CD14-positive monocyte (primary cell): ENCODE measurements around the gene STRIP2. TPM values are rescaled to one million over a fixed set of nuclear protein-coding genes. Genes with fewer than 3 reads are reported as not detected.

ENCODE experiments used
- DNase-seq, 3 donors: peaks; one replicate each; pipeline ENCODE4 v3.0.0-alpha.2; 2011 to 2022
- H2AFZ ChIP-seq: 2 replicates; pipeline ENCODE4 v1.6.0; 2012; ENCODE audit warnings: mild to moderate bottlenecking, low read depth, low read length, inconsistent platforms; ENCODE audit not compliant: insufficient read depth, poor library complexity, severe bottlenecking
- H3K27ac ChIP-seq, 2 donors: 1 replicate in 1 of 2; 2 replicates in 1 of 2; pipeline ENCODE4 v1.5.1; 2012 to 2013; ENCODE audit warnings: low read length in 2 of 2, control low read depth in 1 of 2, inconsistent platforms in 1 of 2, low read depth in 1 of 2, mild to moderate bottlenecking in 1 of 2
- H3K27me3 ChIP-seq, 2 donors: one replicate each; pipeline versions ENCODE4 v1.6.0 to v1.6.1; 2011 to 2013; ENCODE audit warnings: low read length in 2 of 2; ENCODE audit not compliant: control insufficient read depth in 2 of 2, insufficient read depth in 2 of 2
- H3K36me3 ChIP-seq, 2 donors: replicated peaks in 1 of 2; 1 replicate in 1 of 2; 2 replicates in 1 of 2; pipeline versions ENCODE4 v1.5.1 to v1.6.1; 2012 to 2013; ENCODE audit warnings: low read length in 2 of 2, control low read depth in 1 of 2, inconsistent platforms in 1 of 2, mild to moderate bottlenecking in 1 of 2; ENCODE audit not compliant: insufficient read depth in 2 of 2, control insufficient read depth in 1 of 2
- H3K4me1 ChIP-seq, 2 donors: 1 replicate in 1 of 2; 2 replicates in 1 of 2; pipeline versions ENCODE4 v1.5.1 to v1.6.1; 2012 to 2013; ENCODE audit warnings: low read length in 2 of 2, control low read depth in 1 of 2, inconsistent platforms in 1 of 2, mild to moderate bottlenecking in 1 of 2, moderate library complexity in 1 of 2; ENCODE audit not compliant: insufficient read depth in 2 of 2, control insufficient read depth in 1 of 2
- H3K4me2 ChIP-seq: replicated peaks from 2 replicates; pipeline ENCODE3; 2012; ENCODE audit warnings: low read length, moderate library complexity, mild to moderate bottlenecking; ENCODE audit not compliant: poor library complexity, severe bottlenecking; ENCODE audit errors: extremely low read depth
- H3K4me3 ChIP-seq, 3 experiments: fragments of 200-600 bp in 1 of 3; sonication (generic) in 1 of 3; replicated peaks in 1 of 3; 1 replicate in 2 of 3; 2 replicates in 1 of 3; pipeline ENCODE4 v1.5.1; 2011 to 2013; ENCODE audit warnings: low read length in 3 of 3, mild to moderate bottlenecking in 3 of 3, control low read depth in 2 of 3, low read depth in 2 of 3, inconsistent platforms in 1 of 3, moderate library complexity in 1 of 3
- H3K79me2 ChIP-seq: 2 replicates; pipeline ENCODE4 v1.6.0; 2012; ENCODE audit warnings: mild to moderate bottlenecking, control low read depth, inconsistent platforms, low read length, moderate library complexity; ENCODE audit not compliant: insufficient read depth
- H3K9ac ChIP-seq: 2 replicates; pipeline ENCODE4 v1.6.0; 2017; ENCODE audit warnings: low read length, mild to moderate bottlenecking; ENCODE audit not compliant: insufficient read depth, poor library complexity, severe bottlenecking
- H3K9me3 ChIP-seq, 2 donors: replicated peaks in 1 of 2; 1 replicate in 1 of 2; 2 replicates in 1 of 2; pipeline versions ENCODE4 v1.5.1 to v1.6.1; 2012 to 2013; ENCODE audit warnings: low read length in 2 of 2, control low read depth in 1 of 2; ENCODE audit not compliant: control insufficient read depth in 1 of 2, insufficient read depth in 1 of 2
- H4K20me1 ChIP-seq: 2 replicates; pipeline ENCODE4 v1.6.0; 2012; ENCODE audit warnings: mild to moderate bottlenecking, low read length, control low read depth, moderate library complexity; ENCODE audit not compliant: insufficient read depth
- H3K27ac Mint-ChIP-seq, 7 donors: one replicate each; pipeline ENCODE4 v1.8.0; 2020; ENCODE audit warnings: mild to moderate bottlenecking in 7 of 7, mixed read lengths in 7 of 7, moderate library complexity in 6 of 7, inconsistent platforms in 2 of 7
- H3K27me3 Mint-ChIP-seq, 3 donors: one replicate each; pipeline ENCODE4 v1.8.0; 2021 to 2022; ENCODE audit warnings: low read depth in 3 of 3, mild to moderate bottlenecking in 3 of 3, mixed read lengths in 3 of 3, moderate library complexity in 3 of 3, inconsistent platforms in 1 of 3
- H3K36me3 Mint-ChIP-seq, 2 donors: one replicate each; pipeline ENCODE4 v1.8.0; 2020; ENCODE audit warnings: mixed read lengths in 2 of 2, inconsistent platforms in 1 of 2, mild to moderate bottlenecking in 1 of 2
- H3K4me1 Mint-ChIP-seq: one replicate; pipeline ENCODE4 v1.8.0; 2020; ENCODE audit warnings: mild to moderate bottlenecking, mixed read lengths
- H3K4me3 Mint-ChIP-seq, 2 donors: one replicate each; pipeline ENCODE4 v1.8.0; 2020; ENCODE audit warnings: mild to moderate bottlenecking in 2 of 2, mixed read lengths in 2 of 2, moderate library complexity in 1 of 2
- H3K9me3 Mint-ChIP-seq, 7 donors: one replicate each; pipeline ENCODE4 v1.8.0; 2020 to 2022; ENCODE audit warnings: mixed read lengths in 7 of 7, mild to moderate bottlenecking in 6 of 7, moderate library complexity in 6 of 7, inconsistent platforms in 2 of 7
- WGBS: methylation state at CpG from one replicate; pipeline ENCODE4 v1.1.5; 2013; ENCODE audit warnings: missing lambda C conversion rate; ENCODE audit not compliant: insufficient coverage; 5-methylcytosine and 5-hydroxymethylcytosine counted together
- intact Hi-C, 2 donors: fragments of 100-400 bp; cut with micrococcal nuclease; formaldehyde crosslinking; loops; one replicate each; pipeline versions ENCODE4 v1.15.0 to v1.15.1; 2023
- polyA plus RNA-seq, 3 donors: library from polyadenylated mRNA; depleted of rRNA in 1 of 3; unstranded in 2 of 3; stranded (reverse) in 1 of 3; fragments of 300-500 nt in 2 of 3; fragments of >200 nt in 1 of 3; fragmentation: Illumina TruSeq in 2 of 3; gene quantifications; 1 replicate in 2 of 3; 2 replicates in 1 of 3; pipeline ENCODE4 v1.2.3, GENCODE V29; 2012 to 2021
- TF ChIP-seq, protein P1 (sequence below): fragments of 200-600 bp; IDR thresholded peaks from one replicate; pipeline ENCODE4 v1.8.0; 2022; ENCODE audit warnings: antibody characterized with exemption, mild to moderate bottlenecking

Gene STRIP2
- polyA plus RNA-seq, 3 donors = 0.11 to 0.12 TPM; not detected in 1

GRCh38 chr7:129387537-129387936 is 46.7 kb upstream of the STRIP2 start:
- intact Hi-C loops = no loop called here
- no peak overlapping the region for H3K4me3 ChIP-seq

GRCh38 chr7:129388333-129389098 is 45.7 kb upstream of the STRIP2 start:
- Histone ChIP-seq H4K20me1 (no peaks in the 10 kb centered on the region), H3K4me1 (no peaks in the 10 kb centered on the region), H2AFZ (no peak overlapping the region), H3K27me3 (no peaks in the 10 kb centered on the region), H3K36me3 (peaks cover 20 to 57% of the 10 kb centered on the region in 2 donors), H3K9me3 (no peaks in the 10 kb centered on the region), H3K4me3 (no peak overlapping the region), H3K4me2 (no peak overlapping the region), H3K9ac (no peak overlapping the region), H3K79me2 (no peaks in the 10 kb centered on the region), H3K27ac (no peak overlapping the region)
- Mint-ChIP-seq H3K36me3 (peaks cover 40 to 46% of the 10 kb centered on the region in 2 donors), H3K9me3 (no peaks in the 10 kb centered on the region), H3K4me3 (no peak overlapping the region), H3K27ac (no peak overlapping the region), H3K4me1 (no peaks in the 10 kb centered on the region), H3K27me3 (peaks cover 0 to 2% (median 0%) of the 10 kb centered on the region in 3 donors)
- 100% methylated on average over 4 of the region's 8 CpGs for WGBS
- TF ChIP-seq, protein P1, sequence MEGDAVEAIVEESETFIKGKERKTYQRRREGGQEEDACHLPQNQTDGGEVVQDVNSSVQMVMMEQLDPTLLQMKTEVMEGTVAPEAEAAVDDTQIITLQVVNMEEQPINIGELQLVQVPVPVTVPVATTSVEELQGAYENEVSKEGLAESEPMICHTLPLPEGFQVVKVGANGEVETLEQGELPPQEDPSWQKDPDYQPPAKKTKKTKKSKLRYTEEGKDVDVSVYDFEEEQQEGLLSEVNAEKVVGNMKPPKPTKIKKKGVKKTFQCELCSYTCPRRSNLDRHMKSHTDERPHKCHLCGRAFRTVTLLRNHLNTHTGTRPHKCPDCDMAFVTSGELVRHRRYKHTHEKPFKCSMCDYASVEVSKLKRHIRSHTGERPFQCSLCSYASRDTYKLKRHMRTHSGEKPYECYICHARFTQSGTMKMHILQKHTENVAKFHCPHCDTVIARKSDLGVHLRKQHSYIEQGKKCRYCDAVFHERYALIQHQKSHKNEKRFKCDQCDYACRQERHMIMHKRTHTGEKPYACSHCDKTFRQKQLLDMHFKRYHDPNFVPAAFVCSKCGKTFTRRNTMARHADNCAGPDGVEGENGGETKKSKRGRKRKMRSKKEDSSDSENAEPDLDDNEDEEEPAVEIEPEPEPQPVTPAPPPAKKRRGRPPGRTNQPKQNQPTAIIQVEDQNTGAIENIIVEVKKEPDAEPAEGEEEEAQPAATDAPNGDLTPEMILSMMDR = no peak
- intact Hi-C loops = no loop called here
- no peak for DNase-seq

More at GRCh38 chr7:129387537-129387936, 46.7 kb upstream of the STRIP2 start:
- peak overlapping the region in 1 of 7 donors; percentile 5 for H3K27ac Mint-ChIP-seq
- H3K4me1 Mint-ChIP-seq = no peaks in the 10 kb centered on the region
- Histone ChIP-seq H3K9me3 (no peaks in the 10 kb centered on the region), H3K4me2 (no peak overlapping the region), H3K9ac (no peak overlapping the region), H3K79me2 (no peaks in the 10 kb centered on the region), H3K36me3 (peaks cover 23 to 57% of the 10 kb centered on the region in 2 donors), H3K4me1 (no peaks in the 10 kb centered on the region), H2AFZ (no peak overlapping the region), H3K27me3 (no peaks in the 10 kb centered on the region), H4K20me1 (no peaks in the 10 kb centered on the region), H3K27ac (no peak overlapping the region)
- no peaks in the 10 kb centered on the region for H3K9me3 Mint-ChIP-seq
- TF ChIP-seq, protein P1 = no peak
- peaks cover 38 to 45% of the 10 kb centered on the region in 2 donors for H3K36me3 Mint-ChIP-seq
- peaks cover 0 to 2% (median 0%) of the 10 kb centered on the region in 3 donors for H3K27me3 Mint-ChIP-seq
- 100% methylated on average over 1 of the region's 2 CpGs for WGBS
- H3K4me3 Mint-ChIP-seq = no peak overlapping the region
- no peak for DNase-seq
